ENCODE measurements around the gene THAP7. TPM values are rescaled to one million over a fixed set of nuclear protein-coding genes. Genes with fewer than 3 reads are reported as not detected.

THAP7 gene
- total RNA-seq, 1 experiment from 2014 or later: 23.5 TPM

GRCh38 chr22:20956258-20957101 lies 45.4 kb downstream of the THAP7 start:
- peak overlapping the region; percentile 67 to 85 for H3K4me3 ChIP-seq (ENCODE audit: low read depth in 2 of 2, low read length in 2 of 2)
- no peaks in the 10 kb centered on the region for H3K27me3 ChIP-seq (ENCODE audit: control insufficient read depth, insufficient read depth, low read length)
- no peaks in the 10 kb centered on the region; the same call in none of the 2 replicates for H3K36me3 ChIP-seq (ENCODE audit: control insufficient read depth, insufficient read depth, low read length)
- BruUV-seq (replicated peaks): TSS peak; percentile 43
- DNase-seq (ENCODE audit: low read depth, low spot score) (no peak), ATAC-seq (peak; percentile 46)
- POLR2A ChIA-PET: interaction anchor here (0.6 kb wide), 1 partner anchor 199 kb away, joined by 5 read pairs; no protein-coding TSS in a partner anchor
- no peaks in the 10 kb centered on the region for H3K9me3 ChIP-seq (ENCODE audit: control insufficient read depth, insufficient read depth, low read depth, low read length)
- intact Hi-C loops (cut with micrococcal nuclease; ENCODE audit: unreplicated experiment): no loop called here
- H3K27ac ChIP-seq (ENCODE audit: low read length): peak overlapping the region; percentile 90
- in situ Hi-C loops (cut with HindIII; ENCODE audit: low pct_unique_long_range_greater_than_20kb, low sequenced_read_pairs): no loop called here
- H3K4me1 ChIP-seq (ENCODE audit: control insufficient read depth, insufficient read depth, low read length): peaks cover 34% of the 10 kb centered on the region
- TF ChIP-seq CTCF (IDR thresholded peaks at IDR 0.05): peak; percentile 60
- TF ChIP-seq POLR2AphosphoS5 (IDR thresholded peaks at IDR 0.05; ENCODE audit: low read depth, low read length): no peak; the same call in 1 of the 2 replicates
- CTCF ChIA-PET: interaction anchor here (0.6 kb wide), 1 partner anchor 71 kb away, joined by 3 read pairs; no protein-coding TSS in a partner anchor

GRCh38 chr22:20955548-20955947 lies 46.4 kb downstream of the THAP7 start:
- TF ChIP-seq TCF7L2 (IDR thresholded peaks at IDR 0.05; ENCODE audit: low read depth, low read length): no peak
- TF ChIP-seq POLR2AphosphoS5 (IDR thresholded peaks at IDR 0.05; ENCODE audit: low read depth, low read length): no peak
- TF ChIP-seq CTCF (IDR thresholded peaks at IDR 0.05): no peak
- TF ChIP-seq REST (IDR thresholded peaks at IDR 0.05; ENCODE audit: insufficient read depth in 1 of 2, low read depth in 2 of 2, low read length in 1 of 2): no peak
- TF ChIP-seq SIN3A (IDR thresholded peaks at IDR 0.05; ENCODE audit: borderline replicate concordance, insufficient read depth, low read depth, low read length): no peak

More at GRCh38 chr22:20955548-20955947, 46.4 kb downstream of the THAP7 start:
- H3K27ac ChIP-seq (ENCODE audit: low read length): peak overlapping the region; percentile 90; the same call in 1 of the 2 replicates
- ChIA-PET POLR2A (interaction anchor here (0.6 kb wide), 1 partner anchor 31 kb away, joined by 3 read pairs; no protein-coding TSS in a partner anchor), CTCF (interaction anchor here (0.6 kb wide), 1 partner anchor 70 kb away, joined by 3 read pairs; no protein-coding TSS in a partner anchor)
- ATAC-seq (no peak), DNase-seq (ENCODE audit: low read depth, low spot score) (no peak)
- H3K4me1 ChIP-seq (ENCODE audit: control insufficient read depth, insufficient read depth, low read length): peaks cover 34% of the 10 kb centered on the region
- no TSS peak for BruUV-seq (replicated peaks)
- no peaks in the 10 kb centered on the region for H3K27me3 ChIP-seq (ENCODE audit: control insufficient read depth, insufficient read depth, low read length)
- H3K9me3 ChIP-seq (ENCODE audit: control insufficient read depth, insufficient read depth, low read depth, low read length): no peaks in the 10 kb centered on the region
- in situ Hi-C loops (cut with HindIII; ENCODE audit: low pct_unique_long_range_greater_than_20kb, low sequenced_read_pairs): no loop called here
- no peaks in the 10 kb centered on the region; the same call in none of the 2 replicates for H3K36me3 ChIP-seq (ENCODE audit: control insufficient read depth, insufficient read depth, low read length)
- H3K4me3 ChIP-seq (ENCODE audit: low read depth in 2 of 2, low read length in 2 of 2): peak overlapping the region; percentile 67 to 85
- intact Hi-C loops (cut with micrococcal nuclease; ENCODE audit: unreplicated experiment): no loop called here

Data from Panc1 (cell line).